Astrocyte of the spinal cord (primary cell): Measurements from ENCODE around the gene DEDD.

Experiments
- DNase-seq: peaks from one replicate; pipeline ENCODE4 v3.0.0; 2011; ENCODE audit warnings: low read depth, low spot score
- H3K4me3 ChIP-seq: 2 replicates; pipeline ENCODE4 v1.5.1; 2011; ENCODE audit warnings: low read depth, mild to moderate bottlenecking, low read length, moderate library complexity
- CTCF ChIP-seq: IDR thresholded peaks from 2 replicates; pipeline ENCODE4 v1.5.1; 2012; ENCODE audit warnings: low read depth, mild to moderate bottlenecking, low read length, inconsistent platforms
- in situ Hi-C: cut with HindIII; loops from 2 replicates; pipeline ENCODE4 v1.10.0; 2017; ENCODE audit warnings: low sequenced_read_pairs

Gene DEDD

GRCh38 chr1:161081519-161081918, 50.9 kb downstream of the DEDD start:
- DNase-seq = no peak
- in situ Hi-C loops = no loop called here
- no peak overlapping the region for H3K4me3 ChIP-seq
- no peak for TF ChIP-seq CTCF

- H3K4me3 ChIP-seq = no peak overlapping the region
- no peak for TF ChIP-seq CTCF
- in situ Hi-C loops = no loop called here
- DNase-seq = no peak
Observed at GRCh38 chr1:161080441-161081405, 51.7 kb downstream of the DEDD start.

- no peak for TF ChIP-seq CTCF
- no peak overlapping the region for H3K4me3 ChIP-seq
- no peak for DNase-seq
- in situ Hi-C loops = no loop called here
Observed at GRCh38 chr1:161079436-161080110, 52.9 kb downstream of the DEDD start.

GRCh38 chr1:161077426-161077825, 55.0 kb downstream of the DEDD start:
- no peak overlapping the region for H3K4me3 ChIP-seq
- TF ChIP-seq CTCF = no peak
- in situ Hi-C loops = no loop called here
- DNase-seq = no peak

GRCh38 chr1:161076410-161076809, 56.1 kb downstream of the DEDD start:
- no peak for TF ChIP-seq CTCF
- DNase-seq = no peak
- in situ Hi-C loops = no loop called here
- no peak overlapping the region for H3K4me3 ChIP-seq

- in situ Hi-C loops = no loop called here
- DNase-seq = no peak
- TF ChIP-seq CTCF = no peak
- H3K4me3 ChIP-seq = no peak overlapping the region
Observed at GRCh38 chr1:161074676-161075368, 57.6 kb downstream of the DEDD start.
